ENCODE data around the gene EML2.

Gene EML2

GRCh38 chr19:45581576-45581975 lies 57.6 kb downstream of the EML2 start:
- DNase-seq = no peak

GRCh38 chr19:45578861-45579260 lies 60.3 kb downstream of the EML2 start:
- no peak for DNase-seq

DNA sequence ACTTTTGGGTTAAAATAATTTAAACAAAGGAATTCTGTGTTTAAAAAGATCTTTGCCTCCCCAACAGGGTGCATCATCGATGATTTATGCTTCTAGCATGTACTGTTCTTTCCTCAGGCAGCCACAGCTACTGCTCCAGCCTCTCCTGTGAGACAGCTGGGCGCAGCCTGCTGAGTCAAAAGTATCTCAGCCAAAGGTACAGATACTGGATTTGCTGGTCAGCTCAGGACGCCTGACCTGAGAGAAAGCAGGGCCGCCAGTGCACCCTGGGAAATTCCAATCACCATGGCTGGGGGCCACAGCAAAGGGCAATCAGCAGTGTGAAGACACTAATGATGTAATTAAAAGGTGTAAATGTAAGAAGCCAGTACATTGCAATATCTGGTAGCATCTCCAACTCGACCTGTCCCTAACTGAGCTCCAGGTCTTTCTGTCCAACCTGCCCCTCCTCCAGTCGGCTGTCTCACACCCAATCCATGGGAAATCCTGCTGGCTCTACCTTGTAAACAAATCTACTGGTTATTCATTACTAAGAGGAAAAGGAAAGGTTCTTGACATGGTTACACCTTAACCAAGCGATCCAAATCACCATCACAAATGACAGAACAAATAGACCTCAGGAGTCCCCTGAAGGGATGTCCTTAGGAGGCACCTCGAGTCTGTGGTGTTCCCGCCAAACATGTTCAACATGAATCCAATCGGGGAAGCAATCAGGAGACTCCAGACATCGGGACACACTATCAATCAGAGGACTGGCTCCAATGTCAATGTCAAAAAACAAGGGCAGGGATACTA lies 61.9 kb downstream of the EML2 start:
- DNase-seq = no peak

GRCh38 chr19:45576682-45577081 lies 62.5 kb downstream of the EML2 start:
- DNase-seq = no peak

DNA sequence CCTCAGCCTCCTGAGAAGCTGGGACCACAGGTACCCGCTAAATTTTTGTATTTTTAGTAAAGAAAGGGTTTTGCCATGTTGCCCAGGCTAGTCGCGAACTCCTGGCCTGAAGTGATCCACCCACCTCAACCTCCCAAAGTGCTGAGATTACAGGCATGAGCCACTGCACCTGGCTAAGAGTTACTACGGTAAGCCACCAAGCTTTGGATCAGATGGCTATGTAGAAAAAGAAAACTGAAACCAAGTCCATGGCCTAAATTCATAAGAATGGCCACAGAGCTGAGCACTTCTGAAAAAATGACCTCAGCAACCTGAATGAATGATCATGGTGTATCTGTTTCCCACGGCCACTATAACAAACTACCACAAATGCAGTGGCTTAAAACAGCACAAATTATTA lies 64.0 kb downstream of the EML2 start:
- DNase-seq = no peak

DNA sequence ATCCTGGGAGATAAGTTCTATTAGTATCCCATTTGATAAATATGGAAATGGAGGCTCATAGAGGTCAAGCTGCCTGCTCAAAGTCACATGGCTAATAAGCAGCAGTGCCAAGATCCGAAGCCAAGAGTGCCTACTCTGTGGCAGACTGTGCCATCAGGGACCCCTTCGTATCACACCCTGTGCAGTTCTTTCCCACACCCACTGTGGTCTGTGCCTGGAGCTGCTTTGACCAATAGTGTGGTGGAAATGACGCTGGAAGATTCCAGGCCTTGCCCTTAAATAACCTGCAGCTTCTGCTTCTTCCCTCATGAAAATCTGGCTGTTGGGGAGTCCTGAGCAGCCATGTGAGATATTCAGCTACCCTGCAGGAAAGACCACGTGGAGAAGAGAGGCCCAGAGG lies 64.7 kb downstream of the EML2 start:
- DNase-seq = no peak

GRCh38 chr19:45571457-45572220 lies 67.6 kb downstream of the EML2 start:
- DNase-seq = no peak

DNA sequence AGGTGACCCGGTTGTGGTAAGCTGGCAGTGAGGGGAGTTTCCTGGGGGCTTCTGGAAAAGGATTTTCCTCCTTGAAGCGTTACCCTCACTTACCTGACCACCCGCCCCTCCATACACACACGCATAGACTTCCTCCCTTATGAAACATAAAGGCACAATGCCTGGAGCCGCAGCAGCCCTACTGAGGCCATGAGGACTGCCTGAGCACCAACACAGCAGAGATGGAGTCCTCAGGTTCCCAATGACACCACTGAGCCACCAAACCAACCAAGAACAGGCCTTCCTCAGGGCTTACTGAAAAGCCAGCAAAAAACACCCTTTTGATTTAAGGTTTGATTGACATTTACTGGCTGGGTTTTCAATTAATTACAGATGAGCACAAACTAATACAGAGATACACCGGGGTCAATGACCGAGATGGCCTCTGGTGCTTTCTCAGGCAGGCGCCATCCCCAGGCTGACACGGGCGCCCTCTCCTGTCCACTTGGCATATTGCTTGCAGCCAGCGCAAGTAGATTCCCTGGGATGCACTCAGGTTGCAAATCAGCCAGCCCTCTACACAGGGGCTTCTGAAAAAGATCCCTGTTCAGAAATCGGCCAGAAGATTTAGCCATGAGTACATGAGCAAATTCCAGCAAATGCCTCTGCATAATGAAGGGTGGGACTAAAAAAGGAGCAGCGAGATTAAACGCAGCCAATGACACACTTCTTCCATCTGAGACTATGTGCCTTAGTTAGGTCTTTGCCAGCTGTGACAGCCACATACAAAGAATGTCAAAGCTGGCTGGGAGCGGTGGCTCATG lies 69.4 kb downstream of the EML2 start:
- DNase-seq = peak; percentile 80

DNA sequence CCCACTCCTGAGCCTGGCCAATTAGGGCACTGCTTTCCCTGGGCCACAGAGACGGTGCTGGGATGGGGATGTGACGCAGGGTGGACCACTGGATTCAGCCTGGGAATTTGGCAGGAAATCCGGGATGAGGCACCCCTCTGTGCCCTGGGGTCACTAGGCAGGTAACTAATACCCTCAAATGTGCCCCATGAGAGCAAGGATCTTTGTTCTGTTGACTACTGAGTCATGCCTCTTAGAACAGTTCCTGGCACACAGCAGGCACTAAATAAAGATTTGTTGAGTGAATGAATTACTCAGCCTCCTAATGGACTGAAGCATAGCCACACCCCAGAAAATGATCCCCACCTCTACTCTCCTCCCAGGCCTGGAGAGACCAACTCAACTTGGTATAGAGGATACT lies 70.5 kb downstream of the EML2 start:
- DNase-seq = no peak

- no peak for DNase-seq
These were observed 71.6 kb downstream of the EML2 start for GRCh38 chr19:45567609-45568008.

GRCh38 chr19:45564131-45564780 lies 74.9 kb downstream of the EML2 start:
- no peak for DNase-seq

GRCh38 chr19:45560686-45561085 lies 78.5 kb downstream of the EML2 start:
- no peak for DNase-seq

DNA sequence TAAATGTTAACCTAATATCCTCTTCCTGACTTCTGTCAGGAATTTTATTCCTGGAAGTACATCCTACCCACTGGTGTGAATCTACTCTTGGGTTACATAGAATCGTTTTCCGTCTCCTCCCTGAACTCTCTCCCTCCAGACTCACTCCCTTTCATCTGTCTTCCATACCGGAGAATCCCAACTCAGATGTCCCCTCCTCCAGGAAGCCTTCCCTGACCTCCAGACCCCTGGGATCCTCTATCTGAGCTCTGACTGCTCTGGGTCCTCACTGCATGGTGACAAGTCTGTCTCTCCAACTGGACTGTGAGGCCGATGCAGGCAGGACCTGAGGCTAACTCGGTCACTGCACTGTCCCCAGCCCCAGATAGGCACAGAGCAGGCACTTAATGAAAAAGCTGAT lies 79.2 kb downstream of the EML2 start:
- no peak for DNase-seq
